Endothelial cell of umbilical vein (primary cell): ENCODE data around the gene BUD31.

Experiments
- FOS ChIP-seq: IDR thresholded peaks from 2 replicates; pipeline ENCODE4 v1.6.1; 2011; ENCODE audit warnings: mild to moderate bottlenecking, low read length, moderate library complexity, borderline replicate concordance; ENCODE audit not compliant: insufficient read depth
- TF ChIP-seq, protein P1 (sequence below), 2 donors: IDR thresholded peaks; 1 replicate in 1 of 2; 2 replicates in 1 of 2; pipeline ENCODE4 v1.5.1; 2011; ENCODE audit warnings: low read length in 2 of 2, mild to moderate bottlenecking in 2 of 2, moderate library complexity in 2 of 2, control low read depth in 1 of 2, inconsistent platforms in 1 of 2, low read depth in 1 of 2; ENCODE audit not compliant: insufficient read depth in 1 of 2; ENCODE audit errors: extremely low read depth in 1 of 2

DNA sequence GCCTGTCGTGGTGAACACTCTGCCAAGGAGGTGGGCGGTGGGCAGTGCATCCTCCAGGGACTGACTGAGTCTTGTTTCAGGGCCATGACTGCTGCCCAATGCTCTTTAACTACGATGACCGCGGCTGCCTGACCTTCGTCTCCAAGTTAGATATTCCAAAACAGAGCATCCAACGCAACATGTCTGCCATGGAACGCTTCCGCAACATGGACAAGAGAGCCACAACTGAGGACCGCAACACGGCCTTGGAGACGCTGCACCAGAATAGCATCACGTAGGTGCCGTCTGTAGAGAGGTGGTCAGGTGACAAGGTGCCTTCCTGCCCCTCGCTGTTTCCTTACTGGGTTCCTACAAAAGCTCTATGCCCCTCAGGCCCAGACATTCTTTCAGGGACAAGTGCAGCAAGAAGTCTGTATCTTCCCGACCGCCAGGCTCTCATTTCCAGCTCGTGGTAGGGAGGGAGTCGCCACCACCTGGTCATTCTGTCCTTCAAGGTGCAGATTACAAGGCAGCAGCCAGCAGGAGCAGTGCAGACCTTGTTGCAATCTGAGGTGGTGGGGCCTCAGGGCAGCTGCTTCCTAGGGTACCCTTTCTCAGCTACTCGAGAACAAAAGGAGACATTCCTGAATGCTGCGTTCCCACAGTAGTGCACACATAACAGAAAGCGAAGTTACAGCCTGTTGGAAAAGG is 49.2 kb upstream of the BUD31 start:
- TF ChIP-seq, protein P1, sequence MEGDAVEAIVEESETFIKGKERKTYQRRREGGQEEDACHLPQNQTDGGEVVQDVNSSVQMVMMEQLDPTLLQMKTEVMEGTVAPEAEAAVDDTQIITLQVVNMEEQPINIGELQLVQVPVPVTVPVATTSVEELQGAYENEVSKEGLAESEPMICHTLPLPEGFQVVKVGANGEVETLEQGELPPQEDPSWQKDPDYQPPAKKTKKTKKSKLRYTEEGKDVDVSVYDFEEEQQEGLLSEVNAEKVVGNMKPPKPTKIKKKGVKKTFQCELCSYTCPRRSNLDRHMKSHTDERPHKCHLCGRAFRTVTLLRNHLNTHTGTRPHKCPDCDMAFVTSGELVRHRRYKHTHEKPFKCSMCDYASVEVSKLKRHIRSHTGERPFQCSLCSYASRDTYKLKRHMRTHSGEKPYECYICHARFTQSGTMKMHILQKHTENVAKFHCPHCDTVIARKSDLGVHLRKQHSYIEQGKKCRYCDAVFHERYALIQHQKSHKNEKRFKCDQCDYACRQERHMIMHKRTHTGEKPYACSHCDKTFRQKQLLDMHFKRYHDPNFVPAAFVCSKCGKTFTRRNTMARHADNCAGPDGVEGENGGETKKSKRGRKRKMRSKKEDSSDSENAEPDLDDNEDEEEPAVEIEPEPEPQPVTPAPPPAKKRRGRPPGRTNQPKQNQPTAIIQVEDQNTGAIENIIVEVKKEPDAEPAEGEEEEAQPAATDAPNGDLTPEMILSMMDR (IDR thresholded peaks at IDR 0.05; ENCODE audit: extremely low read depth in 1 of 2, insufficient read depth in 1 of 2, low read depth in 1 of 2, low read length in 2 of 2), result no peak
- TF ChIP-seq FOS, result no peak
